Adipose tissue (tissue), 3 donors: ENCODE data around the gene CCDC93. TPM values are rescaled to one million over a fixed set of nuclear protein-coding genes. Genes with fewer than 3 reads are reported as not detected.

Experiments
- H3K27ac ChIP-seq: one replicate; pipeline ENCODE4 v1.5.1; 2013; ENCODE audit warnings: low read depth, low read length
- WGBS, 3 donors: extraction: QIAGEN DNeasy Blood & Tissue Kit; methylation state at CpG; one replicate each; pipeline ENCODE4 v1.1.7; 2013; 5-methylcytosine and 5-hydroxymethylcytosine counted together
- polyA plus RNA-seq, 3 donors: library from polyadenylated mRNA; stranded (reverse); fragments of 200-250 nt; gene quantifications; one replicate each; pipeline ENCODE4 v1.2.3, GENCODE V29; 2013
- donor health status: healthy with polysubstance abuse.
- donor health status: Bipolar disorder and iron deficiency.
- donor health status: healthy.

CCDC93 gene
- polyA plus RNA-seq, 3 donors, result 6.7 to 7.4 (median 7.1) TPM

DNA sequence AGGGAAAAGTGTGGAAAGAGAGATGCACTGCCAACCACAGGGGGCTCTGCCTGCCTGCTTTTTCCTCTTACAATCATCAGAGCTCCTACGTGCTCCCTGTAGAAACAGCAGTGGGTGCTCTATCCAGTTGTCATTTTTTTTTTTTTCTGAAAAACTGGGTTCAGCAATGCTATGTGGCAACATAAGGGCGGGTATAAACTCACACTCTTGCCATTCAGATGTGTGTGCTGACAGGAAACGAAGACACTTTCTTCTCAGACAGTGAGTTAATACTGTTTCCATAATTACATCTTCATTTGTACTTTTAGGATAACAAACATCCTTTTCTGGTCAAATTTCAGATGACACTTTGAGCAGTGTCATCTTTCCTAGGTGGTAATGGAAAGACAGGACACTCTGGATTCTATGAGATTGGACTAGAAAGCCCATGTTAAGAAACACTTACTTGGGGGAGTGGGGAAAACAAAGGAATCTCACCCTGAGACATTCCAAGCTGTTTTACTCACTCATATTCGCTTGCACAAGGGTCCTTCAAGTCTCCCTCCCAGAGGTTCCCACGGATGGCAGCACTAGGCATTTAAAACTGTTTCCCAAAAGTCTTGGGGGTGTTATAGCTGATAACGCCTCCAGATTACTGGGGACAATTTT lies 41.3 kb downstream of the CCDC93 start:
- no peak overlapping the region for H3K27ac ChIP-seq
- WGBS, 3 donors, result 69 to 94% (median 88%) methylated on average over 6 of the region's 6 CpGs

- 91 to 96% (median 95%) methylated on average over 2 of the region's 2 CpGs for WGBS, 3 donors
- H3K27ac ChIP-seq, result no peak overlapping the region
Observed at GRCh38 chr2:117968722-117969121, 45.1 kb downstream of the CCDC93 start.

DNA sequence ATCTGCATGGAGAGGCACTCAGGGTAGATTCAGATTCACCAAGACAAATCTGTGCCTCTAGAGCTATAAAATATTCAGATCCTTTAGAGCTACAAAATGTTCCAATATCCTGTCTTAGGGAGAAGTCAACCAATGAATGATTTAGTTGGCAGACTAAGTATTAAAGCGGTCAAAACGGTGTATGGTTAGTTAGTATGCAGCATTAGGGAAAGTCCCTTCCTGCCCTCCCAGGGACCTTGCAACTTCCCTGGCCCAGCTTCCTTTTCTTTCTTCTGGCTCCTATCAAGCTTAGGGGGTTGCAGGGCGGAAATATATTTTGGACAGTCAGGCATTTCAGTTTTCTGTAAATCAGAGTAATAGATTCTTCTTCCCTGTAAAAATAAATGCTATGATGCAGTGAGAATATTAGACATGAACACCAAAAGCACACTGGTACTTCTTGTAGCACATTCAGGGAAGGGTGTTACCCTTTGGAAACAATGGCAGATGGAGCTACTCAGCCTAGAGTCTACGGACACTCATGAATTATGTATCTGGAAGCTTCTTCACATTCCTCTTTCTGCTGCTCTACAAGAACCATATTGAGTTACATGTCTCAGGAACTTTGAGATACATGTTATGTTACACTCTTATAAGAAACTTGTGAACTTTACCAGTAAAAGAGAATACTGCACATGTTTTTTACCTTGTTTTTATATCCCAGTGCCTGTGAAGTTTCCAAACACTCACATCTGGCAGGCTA lies 45.7 kb downstream of the CCDC93 start:
- WGBS, 3 donors, result 70 to 82% (median 73%) methylated on average over 4 of the region's 4 CpGs
- no peak overlapping the region for H3K27ac ChIP-seq

DNA sequence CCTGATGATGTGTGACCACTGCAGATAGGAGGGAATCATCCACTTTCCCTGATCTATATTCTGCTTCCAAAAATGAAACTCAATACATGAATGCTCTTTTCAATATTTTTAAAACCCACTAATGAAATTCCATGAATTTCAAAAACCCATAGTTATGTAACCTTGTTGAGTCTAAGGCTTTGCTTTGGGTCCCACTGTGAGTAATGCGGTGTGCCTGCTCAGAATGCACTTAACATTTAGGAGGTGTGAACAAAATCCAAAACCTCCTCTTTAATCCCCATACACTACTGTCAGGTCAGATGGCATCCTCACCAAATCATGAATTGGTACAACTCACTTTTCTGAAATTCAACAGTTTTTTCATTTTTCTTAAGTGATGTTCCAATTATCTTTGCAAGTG lies 50.4 kb downstream of the CCDC93 start:
- no peak overlapping the region for H3K27ac ChIP-seq
- WGBS, 3 donors, result 95 to 97% (median 95%) methylated on average over 1 of the region's 1 CpG

- WGBS, 3 donors, result 94 to 98% (median 97%) methylated on average over 3 of the region's 3 CpGs
- no peak overlapping the region for H3K27ac ChIP-seq
Observed at GRCh38 chr2:117961201-117961600, 52.7 kb downstream of the CCDC93 start.

GRCh38 chr2:117960231-117960630 lies 53.6 kb downstream of the CCDC93 start:
- no peak overlapping the region for H3K27ac ChIP-seq
- WGBS, 3 donors, result 88 to 95% (median 93%) methylated on average over 4 of the region's 4 CpGs

DNA sequence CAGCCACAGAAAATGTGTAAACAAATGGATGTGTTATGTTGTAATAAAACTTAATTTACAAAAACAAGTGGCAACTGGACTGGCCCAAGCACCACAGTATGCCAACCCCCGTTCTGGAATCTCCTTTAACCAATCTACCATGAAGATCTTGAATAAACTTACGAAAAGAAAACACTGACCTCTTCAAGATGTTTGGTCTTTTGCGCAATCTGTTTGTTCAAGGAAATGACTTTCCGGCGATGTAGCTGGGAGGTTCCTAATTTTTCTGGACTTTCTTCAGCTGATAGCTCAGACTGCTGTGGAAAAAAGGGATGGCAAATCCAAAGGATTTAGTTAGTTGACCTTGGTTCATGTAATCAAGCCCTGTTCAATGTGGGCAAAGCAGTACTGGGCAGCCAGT lies 55.7 kb downstream of the CCDC93 start:
- WGBS, 3 donors, result 41 to 70% (median 69%) methylated on average over 5 of the region's 5 CpGs
- no peak overlapping the region for H3K27ac ChIP-seq

DNA sequence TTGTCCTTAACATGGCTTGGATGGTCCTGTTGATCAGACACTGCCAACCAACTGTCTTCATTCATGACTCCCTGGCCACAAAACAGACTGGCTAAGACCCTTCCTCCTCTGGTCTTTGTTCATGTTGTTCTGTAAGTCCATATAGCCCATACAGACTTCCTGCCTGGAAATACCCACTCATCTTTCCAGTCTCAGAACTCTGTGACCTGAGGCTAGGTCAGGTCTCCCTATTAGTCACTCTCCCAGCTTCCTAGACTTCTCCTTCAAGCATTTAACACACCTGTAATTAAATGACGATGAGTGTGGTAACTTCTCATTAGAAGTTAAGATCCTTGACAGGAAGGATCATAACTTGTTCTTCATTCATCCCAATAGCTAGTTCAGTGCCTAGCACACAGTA lies 56.3 kb downstream of the CCDC93 start:
- 94 to 100% (median 96%) methylated on average over 1 of the region's 1 CpG for WGBS, 3 donors
- no peak overlapping the region for H3K27ac ChIP-seq

- H3K27ac ChIP-seq, result no peak overlapping the region
- WGBS, 3 donors, result 79 to 86% (median 85%) methylated on average over 1 of the region's 1 CpG
Observed at GRCh38 chr2:117956036-117956796, 57.7 kb downstream of the CCDC93 start.

DNA sequence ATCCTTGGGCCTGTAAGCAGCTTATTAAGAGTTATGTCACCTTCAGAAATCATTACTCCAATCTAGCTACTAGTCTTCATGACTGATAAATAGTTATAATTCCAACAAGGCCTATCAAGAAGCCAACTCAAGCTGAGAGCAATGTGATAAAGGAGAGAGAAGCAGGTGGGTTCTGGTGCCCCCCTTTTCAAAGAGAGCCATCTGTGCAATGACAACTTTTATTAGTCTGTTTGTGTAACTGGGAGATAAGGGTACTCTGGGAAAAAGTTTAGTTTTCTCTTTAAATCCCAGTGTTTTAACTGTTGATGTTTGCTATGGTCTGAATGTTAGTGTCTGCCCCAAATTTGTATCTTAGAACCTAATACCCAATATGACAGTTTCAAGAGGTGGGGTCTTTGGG lies 60.6 kb downstream of the CCDC93 start:
- no peak overlapping the region for H3K27ac ChIP-seq

GRCh38 chr2:117952701-117953100 lies 61.2 kb downstream of the CCDC93 start:
- no peak overlapping the region for H3K27ac ChIP-seq

- no peak overlapping the region for H3K27ac ChIP-seq
- 80 to 92% (median 90%) methylated on average over 4 of the region's 4 CpGs for WGBS, 3 donors
Observed at GRCh38 chr2:117952228-117952627, 61.6 kb downstream of the CCDC93 start.

DNA sequence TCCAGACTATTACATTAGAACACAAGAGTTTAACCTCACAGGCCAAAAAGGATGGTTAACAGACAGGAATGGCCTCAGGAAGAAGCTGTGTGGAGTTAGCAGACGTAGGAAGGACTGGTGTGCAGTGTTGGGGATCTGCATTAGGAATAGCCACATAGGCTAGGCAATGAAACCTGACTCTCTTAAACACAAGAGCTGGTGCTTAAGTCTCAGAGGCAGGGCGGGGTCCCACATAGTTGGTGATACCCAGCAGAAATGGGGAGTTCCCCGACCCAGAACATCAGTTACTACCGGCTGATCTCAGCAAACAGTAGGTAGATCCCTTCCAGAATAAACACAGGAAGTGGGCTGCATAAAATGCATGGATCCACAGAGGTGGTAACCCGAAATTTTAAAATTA lies 64.1 kb downstream of the CCDC93 start:
- WGBS, 3 donors, result 76 to 84% (median 83%) methylated on average over 5 of the region's 5 CpGs
- no peak overlapping the region for H3K27ac ChIP-seq

GRCh38 chr2:117948615-117949014 lies 65.3 kb downstream of the CCDC93 start:
- H3K27ac ChIP-seq, result no peak overlapping the region
- 71 to 92% (median 78%) methylated on average over 1 of the region's 1 CpG for WGBS, 3 donors

GRCh38 chr2:117945296-117945695 lies 68.6 kb downstream of the CCDC93 start:
- H3K27ac ChIP-seq, result no peak overlapping the region
- WGBS, 3 donors, result 92 to 95% (median 92%) methylated on average over 5 of the region's 5 CpGs

DNA sequence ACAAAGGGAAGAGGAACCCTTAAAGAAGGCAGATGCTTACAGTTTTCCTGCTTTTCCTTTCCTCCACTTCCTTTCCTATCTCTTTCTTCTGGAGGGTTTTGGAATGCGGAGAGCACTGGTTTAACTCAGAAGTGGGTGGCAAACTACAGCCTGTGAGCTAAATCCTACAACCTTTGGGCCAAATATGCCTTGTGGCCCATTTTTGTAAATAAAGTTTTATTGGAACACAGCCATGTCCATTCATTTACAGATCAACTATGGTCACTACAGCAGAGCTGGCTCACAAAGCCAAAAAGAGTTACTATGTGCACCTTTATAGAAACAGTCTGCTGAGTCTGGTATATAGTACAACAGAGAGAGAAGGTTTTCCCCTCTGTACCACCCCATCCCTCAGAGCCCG lies 69.1 kb downstream of the CCDC93 start:
- 95 to 100% (median 98%) methylated on average over 2 of the region's 2 CpGs for WGBS, 3 donors
- no peak overlapping the region for H3K27ac ChIP-seq

- 62 to 81% (median 70%) methylated on average over 3 of the region's 3 CpGs for WGBS, 3 donors
- no peak overlapping the region for H3K27ac ChIP-seq
Observed at GRCh38 chr2:117943013-117943672, 70.7 kb downstream of the CCDC93 start.

DNA sequence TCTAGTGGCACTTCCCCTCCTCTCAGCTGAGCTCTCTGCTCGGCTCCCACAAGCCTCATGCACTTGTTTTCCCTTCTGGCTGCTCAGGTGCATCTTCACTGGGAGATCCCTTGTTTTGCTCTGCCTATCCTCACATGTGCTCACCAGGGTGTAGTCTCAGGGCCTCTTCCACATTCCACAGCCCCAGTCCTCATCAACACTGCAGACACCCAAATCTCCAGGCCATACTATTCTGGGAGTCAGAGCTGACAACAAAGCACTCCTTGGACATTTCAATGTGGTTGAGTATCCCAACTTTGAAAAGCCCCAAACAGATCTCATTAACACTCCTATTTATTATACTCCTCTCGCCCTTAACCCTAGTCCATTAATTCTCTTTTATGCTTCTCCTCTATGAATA lies 71.3 kb downstream of the CCDC93 start:
- 85 to 94% (median 89%) methylated on average over 2 of the region's 2 CpGs for WGBS, 3 donors
- no peak overlapping the region for H3K27ac ChIP-seq

- H3K27ac ChIP-seq, result no peak overlapping the region
- 93 to 100% (median 93%) methylated on average over 5 of the region's 5 CpGs for WGBS, 3 donors
Observed at GRCh38 chr2:117941693-117942092, 72.2 kb downstream of the CCDC93 start.
